ENCODE data around the gene GABRB3. TPM values are rescaled to one million over a fixed set of nuclear protein-coding genes. Genes with fewer than 3 reads are reported as not detected.

Gene GABRB3
- total RNA-seq, 1 donor from 2014 or later = 124 TPM

DNA sequence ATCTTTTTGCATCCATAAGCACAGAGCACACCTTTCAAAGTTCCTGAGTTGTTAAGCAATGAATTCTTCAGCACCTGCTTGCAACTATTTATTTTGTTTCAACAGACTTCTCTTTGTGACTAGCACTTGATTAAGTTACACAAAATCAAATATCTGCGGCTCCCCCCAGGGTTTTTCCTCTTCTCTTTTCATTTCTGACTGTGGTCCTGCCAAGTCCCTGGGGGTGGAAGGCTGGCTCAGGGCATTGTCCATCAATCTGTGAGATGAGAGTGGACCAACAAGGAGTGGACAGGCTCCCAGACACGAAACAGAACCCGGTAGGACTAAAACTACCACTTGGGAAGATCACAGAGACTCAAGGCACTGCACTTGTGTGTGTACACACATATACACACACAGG lies 96.8 kb downstream of the GABRB3 start:
- DNase-seq = no peak

DNA sequence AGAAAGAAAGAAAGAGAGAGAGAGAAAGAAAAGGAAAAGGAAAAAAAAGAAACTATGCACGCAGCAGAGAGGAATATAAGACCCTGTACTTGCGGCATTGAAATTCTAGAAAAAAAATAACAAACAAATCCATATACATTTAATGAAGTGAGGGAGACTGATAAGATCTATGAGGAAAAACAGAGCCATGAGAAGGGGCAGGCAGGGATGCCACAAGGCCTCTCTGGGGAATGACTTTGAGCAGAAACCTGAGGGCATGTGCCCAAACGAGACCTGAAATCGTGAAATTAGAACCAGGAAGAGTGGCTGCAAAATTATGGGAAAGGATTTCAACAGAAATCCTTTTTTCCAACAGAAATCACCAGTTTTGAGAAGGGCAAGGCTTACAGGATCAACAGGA lies 98.4 kb downstream of the GABRB3 start:
- no peak for DNase-seq

DNA sequence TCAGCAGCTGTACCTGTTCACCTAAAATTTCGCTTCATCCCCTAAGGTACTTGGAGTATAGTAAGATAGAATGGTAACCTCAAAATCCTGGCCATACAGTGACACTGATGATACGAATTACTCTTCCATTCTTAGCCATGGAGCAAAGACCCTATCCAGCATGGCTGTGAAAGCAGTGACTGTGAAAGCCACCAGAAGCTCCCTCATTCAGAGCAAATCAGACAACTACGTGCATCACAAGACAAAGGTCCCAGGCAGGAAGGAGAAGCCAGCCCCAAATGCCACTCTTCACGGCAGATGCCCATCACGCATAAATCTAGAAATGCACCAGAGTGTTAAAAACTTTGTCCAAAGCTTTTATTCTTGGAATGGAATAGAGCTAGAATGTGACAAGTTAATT lies 99.4 kb downstream of the GABRB3 start:
- no peak for DNase-seq

DNA sequence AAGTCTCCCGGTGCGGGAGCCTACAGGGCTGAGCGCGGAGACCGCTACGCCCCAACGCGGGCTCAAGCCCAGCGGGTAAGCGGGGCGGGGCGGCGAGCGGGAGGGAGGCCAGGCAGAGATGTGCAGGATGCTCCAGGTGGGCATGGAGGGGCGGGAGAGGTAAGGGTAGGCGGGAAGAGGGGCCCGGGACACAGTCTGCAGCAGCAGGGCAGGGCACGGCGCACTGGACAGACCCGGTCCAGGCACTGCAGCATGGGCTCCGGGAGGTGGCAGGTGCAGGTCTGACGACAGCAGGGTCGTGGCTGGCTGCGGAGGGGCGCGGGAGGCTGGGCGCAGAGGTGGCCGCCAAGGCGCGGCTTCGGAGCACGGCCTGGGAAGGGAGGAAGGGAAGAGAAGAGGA lies 102.8 kb downstream of the GABRB3 start:
- DNase-seq = no peak

DNA sequence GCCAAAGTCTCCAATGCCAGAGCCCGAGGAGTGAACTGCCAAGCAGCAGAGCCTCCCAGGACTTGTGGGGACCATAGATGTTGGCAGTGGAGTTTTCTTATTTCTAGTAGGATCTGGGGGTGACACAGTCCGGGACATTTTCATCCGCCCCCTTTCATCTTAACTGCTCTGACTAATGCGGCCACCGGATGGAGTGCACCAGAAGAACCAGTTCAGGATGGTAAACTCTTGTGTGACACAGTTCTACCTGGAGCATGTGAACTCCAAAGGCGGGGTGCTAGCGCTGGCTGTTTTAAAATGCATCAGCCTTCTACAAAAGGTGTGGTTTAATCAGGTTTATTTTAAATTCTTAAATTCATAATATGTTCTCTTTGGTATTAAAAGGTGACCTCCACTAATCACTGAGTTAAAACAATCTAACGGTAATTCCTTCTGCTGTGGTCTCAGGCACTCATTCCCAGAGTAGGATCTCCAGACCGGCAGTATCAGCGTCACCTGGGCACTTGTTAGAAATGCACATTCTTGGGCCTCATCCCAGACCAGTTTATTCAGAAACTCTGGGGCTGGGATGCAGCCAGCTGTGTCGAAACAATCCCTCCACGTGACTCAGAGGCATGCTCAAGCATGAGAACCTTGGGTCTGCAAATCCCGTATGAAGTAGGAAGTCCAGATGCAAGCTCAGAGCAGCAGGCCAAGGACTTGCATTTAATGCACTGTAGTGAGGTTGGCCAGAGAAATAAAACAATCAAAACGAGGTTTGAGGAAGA lies 105.5 kb downstream of the GABRB3 start:
- DNase-seq = peak; percentile 13

DNA sequence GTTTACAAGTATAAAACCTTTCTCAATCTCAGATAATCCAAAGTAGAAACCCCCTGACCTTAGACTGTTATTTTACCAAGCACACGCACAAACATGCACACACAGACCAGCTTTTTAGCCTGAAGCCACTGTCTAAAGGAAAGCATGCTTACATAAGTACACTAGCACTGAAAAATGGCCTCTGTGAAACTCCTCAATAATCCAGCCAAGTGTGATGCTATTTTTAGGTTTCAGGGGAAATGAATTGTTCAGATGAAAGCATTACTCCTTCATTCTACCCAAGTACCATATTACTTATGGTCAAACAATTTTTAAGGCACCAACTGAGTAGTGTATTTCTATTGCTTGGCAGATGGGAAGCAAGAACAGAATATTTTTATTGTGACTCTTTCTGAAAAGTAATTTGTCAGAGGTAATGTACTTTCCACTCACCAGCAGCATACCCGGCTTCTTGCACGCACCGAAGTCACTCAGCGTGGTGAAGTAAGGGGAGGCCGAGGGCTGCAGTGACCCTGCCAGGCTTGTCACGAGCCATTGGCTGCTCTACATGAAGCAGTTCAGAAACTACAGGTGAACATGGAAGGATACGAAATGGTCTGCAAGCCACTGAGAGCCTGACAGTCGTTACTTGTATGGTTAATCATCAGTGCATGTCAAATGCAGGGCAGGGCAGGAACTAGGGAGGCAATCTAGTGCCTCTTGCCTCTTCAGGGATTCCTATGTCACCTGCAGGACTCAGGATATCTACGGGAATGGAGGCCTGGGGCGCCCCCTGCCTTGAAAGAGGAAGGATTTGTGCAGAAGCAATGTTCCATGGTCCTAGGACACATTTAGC lies 106.7 kb downstream of the GABRB3 start:
- no peak for DNase-seq

DNA sequence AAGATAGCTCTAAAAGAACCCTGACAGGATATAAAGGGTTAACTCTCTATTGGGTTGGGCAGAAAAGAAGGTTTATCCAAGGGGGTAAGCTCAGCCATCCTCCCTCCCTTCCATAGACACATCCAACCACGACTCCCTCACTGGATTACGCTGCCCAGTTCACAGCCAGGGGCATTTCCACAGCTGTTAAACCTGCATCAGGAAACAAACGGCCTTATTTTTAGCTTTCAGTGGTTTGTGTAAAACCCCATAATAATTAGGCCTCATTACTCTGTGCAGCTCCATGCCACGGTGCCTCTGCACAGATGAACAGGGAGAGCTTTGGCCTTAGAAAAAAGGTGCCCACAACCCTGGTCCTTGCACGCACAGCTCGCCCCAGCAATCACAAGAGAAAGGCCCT lies 110.6 kb downstream of the GABRB3 start:
- no peak for DNase-seq

DNA sequence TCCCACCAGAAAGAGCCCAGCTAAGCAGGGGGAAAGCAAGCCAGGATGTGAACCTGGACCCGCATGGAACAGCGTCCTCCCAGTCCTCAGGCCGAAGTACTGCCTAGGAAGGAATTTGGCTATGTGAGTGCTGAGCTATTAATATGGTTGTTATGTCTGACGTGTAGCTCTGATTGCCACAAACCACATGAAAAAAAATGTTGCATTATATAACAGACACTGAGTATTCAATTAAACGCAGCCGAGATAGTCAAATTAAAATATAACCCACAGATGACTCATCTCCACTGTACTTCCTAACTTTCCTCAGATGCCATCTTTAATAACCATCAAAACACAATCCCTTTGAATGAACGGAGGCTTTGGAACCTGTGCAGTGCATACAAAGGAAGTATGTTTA lies 111.1 kb downstream of the GABRB3 start:
- no peak for DNase-seq

DNA sequence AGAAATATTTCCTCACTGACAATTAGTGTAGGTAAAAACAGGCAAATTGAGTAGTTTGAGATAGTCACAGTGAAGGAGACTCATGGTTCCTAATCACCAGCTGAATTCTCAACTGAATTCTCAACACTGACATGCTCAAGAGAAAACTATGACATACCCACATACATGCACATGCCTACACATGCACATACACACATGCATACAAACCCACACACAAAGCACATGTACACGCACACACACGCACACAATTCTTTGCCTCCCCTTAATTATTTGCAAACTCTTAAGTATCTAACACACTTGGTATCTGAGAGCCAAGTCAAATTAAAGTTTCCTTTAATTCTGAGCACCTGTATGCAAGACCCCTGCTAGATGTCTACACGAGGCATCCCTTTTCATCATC lies 111.8 kb downstream of the GABRB3 start:
- no peak for DNase-seq

DNA sequence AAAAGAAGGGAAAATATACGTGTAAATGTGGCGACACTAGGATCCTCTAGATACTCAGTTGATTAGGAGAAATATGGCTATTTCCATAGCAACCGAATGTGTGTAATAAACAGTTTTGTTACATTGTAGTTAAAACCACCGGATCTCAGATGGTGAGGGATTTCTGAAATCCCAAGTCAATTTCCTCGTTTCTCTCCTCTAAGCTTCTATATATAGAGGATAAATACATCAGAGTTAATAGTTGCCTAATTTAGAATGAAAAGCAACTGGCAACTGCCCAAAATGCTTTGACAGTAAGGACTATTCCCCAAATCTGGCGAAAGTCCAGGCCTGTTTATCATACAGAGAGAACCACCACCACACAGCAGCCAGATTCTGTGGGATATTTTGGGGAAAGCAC lies 112.6 kb downstream of the GABRB3 start:
- DNase-seq = no peak

DNA sequence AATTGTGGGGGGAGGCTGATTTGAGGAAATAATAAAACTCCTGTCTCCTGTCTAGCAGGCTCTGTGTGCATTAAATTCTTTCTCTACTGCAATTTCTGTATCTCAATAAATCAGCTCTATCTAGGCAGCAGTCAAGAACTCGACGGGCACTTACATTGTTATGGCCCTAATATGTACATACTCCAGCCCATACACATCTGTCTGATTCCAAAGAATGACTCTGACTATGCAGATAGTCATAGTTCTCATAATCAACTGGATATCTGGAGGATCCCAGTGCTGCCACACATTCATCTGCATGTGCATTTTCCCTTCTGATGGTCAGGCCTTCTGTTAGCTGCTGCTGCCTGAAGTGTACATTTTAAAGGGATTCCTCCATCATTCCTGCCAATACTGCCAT lies 114.6 kb downstream of the GABRB3 start:
- DNase-seq = no peak

DNA sequence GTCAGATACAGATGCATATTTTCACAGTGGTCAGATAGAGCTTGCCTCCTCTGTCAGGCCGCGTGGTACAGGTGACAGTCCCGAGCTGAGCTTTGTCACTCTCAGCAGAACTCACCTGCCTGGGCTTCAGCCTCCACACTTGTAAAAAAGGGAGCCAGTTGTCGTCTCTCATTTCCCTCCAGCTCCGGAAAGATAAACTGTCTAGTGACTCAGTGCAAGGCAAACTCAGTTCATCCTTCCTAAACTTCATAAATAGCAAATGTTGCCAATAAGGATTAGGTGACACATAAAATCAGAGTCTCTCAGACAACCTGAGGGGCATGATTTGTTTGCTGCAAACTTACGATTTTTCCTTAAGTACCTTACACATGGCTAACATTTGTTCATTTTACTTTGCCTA lies 116.8 kb downstream of the GABRB3 start:
- DNase-seq = no peak

DNA sequence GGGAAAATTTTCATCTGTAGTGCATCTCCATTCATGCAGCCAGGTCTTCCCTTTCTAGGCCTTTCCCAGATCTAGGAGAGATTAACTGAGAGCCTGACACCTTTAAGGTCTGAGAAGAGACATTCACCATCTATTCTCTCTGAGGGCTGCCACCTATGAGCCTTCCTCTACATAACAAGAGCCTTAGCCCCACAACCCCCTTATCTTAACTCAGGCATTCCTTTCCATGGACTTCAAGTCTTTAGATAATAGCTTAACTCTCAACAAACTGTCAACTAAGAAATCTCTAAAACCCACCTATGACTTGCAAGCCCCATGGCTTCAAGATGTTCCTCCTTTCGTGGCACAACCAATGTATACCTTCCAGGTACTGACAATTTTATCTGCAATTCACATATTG lies 121.0 kb downstream of the GABRB3 start:
- no peak for DNase-seq

DNA sequence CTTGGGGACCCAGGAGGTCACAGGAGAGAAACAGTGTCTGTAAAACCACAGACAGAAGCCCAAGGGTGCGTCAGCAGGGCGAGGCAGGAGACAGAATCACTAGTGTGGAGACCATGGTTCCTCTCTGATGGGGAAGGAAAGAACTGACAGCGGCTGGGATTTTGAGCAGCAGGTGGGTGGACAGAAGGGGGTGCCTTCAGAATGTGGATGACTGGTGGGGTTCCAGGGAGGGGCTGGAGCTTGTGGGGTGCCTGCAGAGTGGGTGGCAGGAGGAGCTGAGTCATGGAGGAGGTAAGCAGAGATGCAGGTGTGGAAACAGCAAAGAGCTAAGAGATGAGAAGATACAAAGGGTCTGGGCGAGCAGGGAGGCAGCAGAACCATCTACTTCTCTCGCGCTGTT lies 124.2 kb downstream of the GABRB3 start:
- DNase-seq = no peak

DNA sequence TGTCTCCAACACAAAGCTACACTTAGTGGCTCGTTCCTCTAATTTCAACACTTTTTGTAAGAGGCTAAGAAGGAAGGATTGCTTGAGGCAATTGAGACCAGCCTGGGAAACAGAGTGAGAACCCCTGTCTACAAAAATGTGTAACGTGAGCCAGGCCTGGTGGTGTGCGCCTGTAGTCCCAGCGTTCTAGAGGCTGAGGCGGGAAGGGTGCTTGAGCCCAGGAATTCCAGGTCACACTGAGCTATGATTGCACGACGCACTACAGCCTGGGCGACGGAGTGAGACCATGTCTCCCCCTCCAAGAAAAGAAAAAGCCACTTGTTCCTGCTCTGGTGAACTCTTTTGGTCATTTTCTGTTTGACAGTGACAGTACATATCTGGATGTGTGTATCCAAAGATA lies 127.9 kb downstream of the GABRB3 start:
- DNase-seq = no peak

DNA sequence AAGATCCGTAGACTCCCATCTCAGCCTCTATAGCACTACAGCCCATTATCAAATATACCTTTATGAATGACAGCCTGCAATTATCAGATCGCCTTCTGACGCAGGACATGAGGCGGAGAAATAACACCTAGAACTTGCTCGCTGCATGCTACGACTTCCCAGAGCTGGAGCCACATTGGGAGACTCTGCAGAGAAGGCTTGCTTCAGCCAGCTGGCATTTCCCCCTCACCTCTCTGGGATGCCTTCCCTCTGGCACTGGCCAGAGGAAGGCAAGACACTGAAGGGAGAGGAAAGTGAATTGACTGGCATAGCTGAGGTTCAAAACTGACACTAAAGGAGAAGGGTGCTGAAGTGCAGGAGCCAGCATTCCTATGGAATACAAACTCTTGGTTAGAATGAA lies 131.7 kb downstream of the GABRB3 start:
- DNase-seq = no peak

DNA sequence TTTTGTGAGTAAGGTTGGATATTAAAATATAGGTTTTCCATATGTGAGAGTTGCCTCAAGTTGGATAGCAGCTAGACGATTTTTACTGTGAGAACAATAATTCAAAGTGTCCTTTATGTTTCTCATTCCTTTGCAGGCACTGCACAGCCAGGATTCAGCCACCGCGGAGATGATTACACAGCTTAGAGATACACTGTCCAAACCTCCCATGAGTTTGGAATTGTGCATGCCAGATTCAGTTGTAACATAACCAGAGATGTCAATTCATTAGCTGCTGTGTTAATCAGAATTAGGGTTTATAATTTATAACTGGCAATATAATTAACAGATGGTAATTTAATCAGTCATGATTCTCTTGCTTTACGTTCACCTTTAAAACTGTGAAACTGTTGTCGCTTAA lies 132.3 kb downstream of the GABRB3 start:
- DNase-seq = no peak

DNA sequence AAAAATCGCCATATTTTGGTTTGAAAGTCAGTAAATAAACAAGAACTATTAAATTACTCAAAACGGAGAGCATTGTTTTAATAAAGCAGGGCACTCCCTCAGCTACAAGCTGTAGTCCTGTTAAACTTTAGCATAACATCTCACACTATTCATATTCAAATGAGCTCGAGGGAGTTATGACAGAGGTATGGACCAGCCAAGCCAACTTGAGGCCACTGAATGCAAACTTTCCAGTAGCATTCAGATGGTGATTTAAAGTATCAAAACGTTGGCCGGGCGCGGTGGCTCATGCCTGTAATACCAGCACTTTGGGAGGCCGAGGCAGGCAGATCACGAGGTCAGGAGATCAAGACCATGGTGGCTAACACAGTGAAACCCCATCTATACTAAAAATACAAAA lies 132.9 kb downstream of the GABRB3 start:
- no peak for DNase-seq

DNA sequence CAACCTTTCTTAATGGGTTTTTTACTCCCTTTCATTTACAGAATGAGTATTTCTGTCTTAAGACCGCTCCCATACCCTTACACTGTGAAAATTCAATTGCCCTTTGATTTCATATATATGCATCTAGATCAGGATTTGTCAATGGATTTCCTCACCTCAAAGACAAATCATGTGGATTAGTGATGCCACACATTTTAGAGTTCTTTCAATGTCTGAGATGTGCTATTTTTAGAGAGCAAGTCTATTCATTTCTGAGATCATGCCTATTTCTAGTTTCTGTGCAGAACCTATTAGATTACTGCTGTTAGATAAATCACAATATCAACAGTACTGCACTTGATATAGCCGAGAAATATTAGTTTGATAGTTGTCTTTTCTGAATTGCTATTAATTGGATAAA lies 137.3 kb downstream of the GABRB3 start:
- DNase-seq = no peak

DNA sequence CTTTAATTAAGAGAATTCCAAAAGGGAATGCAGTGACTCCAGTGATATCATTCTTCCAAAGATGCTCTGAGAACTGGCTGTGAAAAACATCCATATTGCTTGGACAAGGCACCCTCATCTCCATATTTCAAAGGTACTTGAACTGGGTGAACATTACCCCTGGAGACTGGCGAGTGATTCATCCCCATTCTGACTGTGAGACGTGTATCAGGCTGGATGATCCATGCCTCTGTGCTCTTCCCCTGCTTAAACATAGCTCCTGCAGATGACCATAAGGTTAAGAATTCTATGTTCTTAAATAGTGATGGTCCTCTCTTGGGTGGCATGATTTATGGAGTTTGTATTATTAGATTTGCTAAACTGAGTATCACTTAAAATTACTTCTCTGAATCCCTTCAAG lies 137.8 kb downstream of the GABRB3 start:
- DNase-seq = no peak

DNA sequence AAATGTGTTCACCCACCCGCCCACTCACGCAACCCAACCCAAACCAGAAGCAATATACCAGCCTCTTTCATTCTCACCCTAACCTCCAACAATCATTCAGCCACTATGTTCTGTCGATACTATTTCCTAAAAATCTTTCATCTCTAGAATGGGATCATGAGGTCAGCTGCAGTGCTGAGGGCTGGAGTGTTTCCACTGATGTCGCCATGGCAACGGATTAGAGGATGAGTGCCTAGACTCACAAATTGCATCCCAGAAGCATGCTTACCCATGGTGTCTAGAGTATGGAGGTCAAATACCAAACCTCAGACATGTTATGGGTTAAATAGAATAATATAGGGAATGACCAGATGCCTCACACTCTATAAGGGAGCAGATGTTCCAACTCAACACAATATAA lies 138.5 kb downstream of the GABRB3 start:
- DNase-seq = no peak

DNA sequence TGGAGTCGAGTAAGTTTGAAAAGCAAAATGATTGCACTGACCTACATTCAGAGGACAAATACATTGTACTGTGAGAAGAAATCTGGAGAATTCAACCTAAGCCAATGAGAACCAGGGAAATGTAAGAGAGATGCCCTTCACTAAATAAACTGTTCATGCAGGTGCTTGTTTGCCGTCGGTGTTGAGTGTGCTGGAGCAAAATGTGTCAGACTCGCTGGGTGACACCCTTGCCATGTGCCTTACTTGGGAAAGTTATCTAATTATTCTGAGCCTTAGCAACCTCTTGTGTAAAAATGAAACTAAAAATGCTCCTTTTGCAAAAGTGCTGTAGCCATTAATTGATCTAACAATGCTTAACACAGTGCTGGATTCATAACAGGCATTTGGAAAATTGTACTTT lies 140.4 kb downstream of the GABRB3 start:
- DNase-seq = no peak

DNA sequence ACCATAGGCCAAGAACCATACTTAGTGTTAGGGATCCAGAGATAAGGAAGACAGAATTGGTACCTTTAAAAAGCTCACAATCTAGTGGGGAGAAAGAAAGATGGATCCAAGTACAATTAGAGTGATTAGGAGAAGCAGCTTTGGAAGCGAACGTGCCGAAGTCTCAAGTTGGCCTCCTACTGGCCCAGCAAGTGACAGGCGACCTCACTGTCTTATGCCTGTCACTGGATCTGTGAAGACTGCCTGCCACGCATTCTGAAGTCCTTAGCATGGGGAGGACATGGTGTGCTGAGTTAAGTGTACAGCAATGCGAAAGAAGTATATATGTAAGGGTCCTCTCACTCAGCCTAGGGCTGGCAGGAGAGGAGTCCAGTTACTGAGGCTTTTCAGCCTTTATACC lies 141.0 kb downstream of the GABRB3 start:
- no peak for DNase-seq

DNA sequence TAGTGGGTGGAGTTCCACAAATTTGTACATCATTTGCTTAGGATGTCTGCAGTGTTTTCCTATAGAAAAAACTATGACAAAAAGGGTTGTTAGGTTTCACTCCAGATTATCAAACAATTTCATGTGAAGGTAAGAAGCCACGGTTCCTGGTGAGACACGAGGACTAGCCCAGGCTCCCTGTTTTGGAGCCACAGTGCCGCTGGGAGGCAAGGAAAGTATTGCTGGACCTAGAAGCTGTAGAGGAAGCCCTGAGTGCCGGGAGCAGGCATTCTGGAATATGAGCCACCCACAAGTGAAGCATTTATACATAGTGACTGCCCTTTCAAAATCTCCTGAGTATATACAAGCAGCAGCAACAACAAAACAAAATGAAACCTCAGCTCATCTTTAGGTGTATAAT lies 142.0 kb downstream of the GABRB3 start:
- no peak for DNase-seq

Measured in occipital lobe (tissue), 2 donors.